HEK293 (cell line): Measurements from ENCODE around the gene OPCML.

Experiments
- CTCF ChIP-seq: fragments of 450-650 bp; formaldehyde crosslinking; IDR thresholded peaks from 2 replicates; pipeline ENCODE4 v1.5.1; 2016; ENCODE audit warnings: missing biosample characterization, missing genetic modification characterization
- KLF8 ChIP-seq: fragments of 450-650 bp; formaldehyde crosslinking; IDR thresholded peaks from 2 replicates; pipeline ENCODE4 v1.5.1; 2016; ENCODE audit warnings: missing biosample characterization, missing genetic modification characterization
- YY2 ChIP-seq: fragments of 450-650 bp; formaldehyde crosslinking; IDR thresholded peaks from 2 replicates; pipeline ENCODE4 v1.5.1; 2016; ENCODE audit warnings: missing biosample characterization, missing genetic modification characterization
- ZBTB49 ChIP-seq: fragments of 450-650 bp; formaldehyde crosslinking; IDR thresholded peaks from 2 replicates; pipeline ENCODE4 v1.5.1; 2016; ENCODE audit warnings: missing biosample characterization, missing genetic modification characterization, low read depth
- ZNF830 ChIP-seq: fragments of 450-650 bp; IDR thresholded peaks from 2 replicates; pipeline ENCODE4 v1.5.0; 2018; ENCODE audit warnings: missing biosample characterization, missing genetic modification characterization, low read depth, mild to moderate bottlenecking, moderate library complexity

DNA sequence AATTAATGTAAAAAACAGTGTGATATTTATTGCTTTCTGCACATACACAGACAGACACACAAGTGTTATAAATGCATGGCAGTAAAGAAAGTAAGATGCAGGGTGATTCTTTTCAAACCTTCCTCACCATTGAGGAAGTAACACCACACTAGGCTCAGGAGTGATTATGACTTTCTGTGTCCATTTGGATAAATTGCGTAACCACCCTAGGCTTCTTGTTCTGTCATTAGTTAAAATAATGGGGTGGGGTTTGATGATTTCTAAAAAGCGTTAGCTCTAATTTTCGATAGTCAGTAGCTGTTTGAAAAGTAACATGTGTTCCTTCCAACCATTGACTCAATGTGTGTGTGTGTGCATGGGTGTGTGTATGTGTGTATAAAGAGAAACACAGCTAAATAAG, 1081.7 kb downstream of the OPCML start:
- TF ChIP-seq YY2 (no peak), KLF8 (no peak), CTCF (tag by site-specific recombination) (no peak), ZBTB49 (tag by site-specific recombination) (no peak), ZNF830 (tag by site-specific recombination) (no peak)
